Spleen (tissue), 11 donors: ENCODE data around the gene KIAA0319L. TPM values are rescaled to one million over a fixed set of nuclear protein-coding genes. Genes with fewer than 3 reads are reported as not detected.

Experiments
- DNase-seq: peaks from one replicate; pipeline ENCODE4 v3.0.0-alpha.2; 2020
- H3K27ac ChIP-seq, 8 donors: fragments of 200-600 bp; sonication (generic) in 7 of 8; 1 replicate in 4 of 8; 2 replicates in 4 of 8; pipeline versions ENCODE4 v1.5.0 to v1.8.0; 2016 to 2021; ENCODE audit warnings: inconsistent platforms in 4 of 8, mild to moderate bottlenecking in 4 of 8, moderate library complexity in 1 of 8
- H3K27me3 ChIP-seq, 7 donors: fragments of 200-600 bp; sonication (generic) in 6 of 7; replicated peaks in 1 of 7; 1 replicate in 4 of 7; 2 replicates in 3 of 7; pipeline versions ENCODE4 v1.5.0 to v1.8.0; 2016 to 2021; ENCODE audit warnings: inconsistent platforms in 3 of 7, mild to moderate bottlenecking in 1 of 7
- H3K36me3 ChIP-seq, 6 donors: fragments of 200-600 bp; sonication (generic) in 5 of 6; 1 replicate in 4 of 6; 2 replicates in 2 of 6; pipeline versions ENCODE4 v1.5.0 to v1.8.0; 2016 to 2021; ENCODE audit warnings: inconsistent platforms in 2 of 6
- H3K4me1 ChIP-seq, 6 donors: fragments of 200-600 bp; sonication (generic) in 5 of 6; 1 replicate in 3 of 6; 2 replicates in 3 of 6; pipeline versions ENCODE4 v1.5.0 to v1.8.0; 2016 to 2021; ENCODE audit warnings: inconsistent platforms in 3 of 6
- H3K4me3 ChIP-seq, 8 donors: fragments of 200-600 bp; sonication (generic) in 7 of 8; 1 replicate in 4 of 8; 2 replicates in 4 of 8; pipeline versions ENCODE4 v1.5.0 to v1.8.0; 2016 to 2021; ENCODE audit warnings: inconsistent platforms in 4 of 8, mild to moderate bottlenecking in 4 of 8, moderate library complexity in 2 of 8
- H3K9me3 ChIP-seq, 8 donors: fragments of 200-600 bp; sonication (generic) in 7 of 8; 1 replicate in 4 of 8; 2 replicates in 4 of 8; pipeline versions ENCODE4 v1.5.0 to v1.8.0; 2016 to 2021; ENCODE audit warnings: inconsistent platforms in 4 of 8
- POLR2A ChIP-seq, 3 donors: fragments of 450-650 bp; IDR thresholded peaks; one replicate each; pipeline ENCODE4 v1.5.1; 2017; ENCODE audit warnings: antibody characterized with exemption in 3 of 3, mild to moderate bottlenecking in 1 of 3
- POLR2AphosphoS5 ChIP-seq, 3 donors: sonication (generic); formaldehyde crosslinking; IDR thresholded peaks; one replicate each; pipeline ENCODE4 v1.5.1; 2017; ENCODE audit warnings: antibody characterized with exemption in 3 of 3
- WGBS, 5 donors: extraction: QIAGEN DNeasy Blood & Tissue Kit in 3 of 5; methylation state at CpG; one replicate each; pipeline versions ENCODE4 v1.1.5 to v1.1.7; 2013 to 2018; 5-methylcytosine and 5-hydroxymethylcytosine counted together
- intact Hi-C: fragments of 100-400 bp; cut with DNase I; formaldehyde crosslinking; loops from one replicate; pipeline ENCODE4 v1.15.0; 2023; ENCODE audit warnings: low total_unique reads
- polyA plus RNA-seq, 3 donors: library from polyadenylated mRNA; stranded (reverse); fragments of 200-250 nt; gene quantifications; one replicate each; pipeline ENCODE4 v1.2.1, GENCODE V29; 2013
- total RNA-seq, 7 donors: library from RNA; depleted of rRNA in 3 of 7; stranded (reverse); fragments of >200 nt in 3 of 7; fragmentation: NEBNext Ultra II Directional in 4 of 7; extraction: Animal tissue kit (Norgen Biotek cat#: 25700) in 4 of 7; gene quantifications; one replicate each; pipeline versions ENCODE4 v1.1.0 to v1.2.1, GENCODE V29; 2016 to 2021
- TF ChIP-seq, protein P1 (sequence below), 11 experiments: fragments of 200-600 bp in 7 of 11; fragments of 450-650 bp in 4 of 11; sonication (generic) in 4 of 11; IDR thresholded peaks in 8 of 11; conservative IDR thresholded peaks in 3 of 11; 1 replicate in 7 of 11; 2 replicates in 4 of 11; pipeline versions ENCODE4 v1.4.0 to v1.8.0; 2016 to 2021; ENCODE audit warnings: antibody characterized with exemption in 11 of 11, inconsistent platforms in 4 of 11, mild to moderate bottlenecking in 1 of 11
- donor health status: healthy with polysubstance abuse.
- donor health status: DM: no; HTN: no; CAD: no; lungs with moderate emphysema.
- donor health status: DM: no; HTN: no; CAD: no.
- donor health status: Bipolar disorder and iron deficiency.
- donor health status: healthy.
- donor health status: DM: no; HTN: no; CAD: no.
- donor health status: DM: yes; HTN: yes; CAD: no.

The KIAA0319L gene
- total and polyA plus RNA-seq, 10 donors: 10.5 to 103 (median 66.9) TPM

DNA sequence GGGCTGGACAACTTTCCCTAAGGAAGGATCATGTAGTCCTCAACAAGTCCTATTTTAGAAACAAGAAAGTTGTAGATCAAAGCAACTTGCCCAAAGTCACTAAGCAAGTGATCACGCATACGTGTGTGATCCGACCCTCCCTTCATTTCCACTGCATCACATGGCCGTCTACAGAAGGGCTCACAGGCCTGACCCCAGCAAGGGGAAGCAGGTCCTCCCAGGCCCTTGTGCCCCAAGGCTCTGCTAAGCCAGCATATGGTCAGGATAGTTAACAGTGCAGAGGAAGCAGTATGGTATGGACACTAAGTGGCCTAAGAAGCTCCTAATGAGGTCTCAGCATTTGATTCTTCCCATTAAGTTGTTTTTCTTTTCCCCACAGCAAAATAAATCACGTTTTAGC, 40.7 kb upstream of the KIAA0319L start:
- TF ChIP-seq POLR2A (IDR thresholded peaks at IDR 0.05): no peak
- TF ChIP-seq, protein P1, sequence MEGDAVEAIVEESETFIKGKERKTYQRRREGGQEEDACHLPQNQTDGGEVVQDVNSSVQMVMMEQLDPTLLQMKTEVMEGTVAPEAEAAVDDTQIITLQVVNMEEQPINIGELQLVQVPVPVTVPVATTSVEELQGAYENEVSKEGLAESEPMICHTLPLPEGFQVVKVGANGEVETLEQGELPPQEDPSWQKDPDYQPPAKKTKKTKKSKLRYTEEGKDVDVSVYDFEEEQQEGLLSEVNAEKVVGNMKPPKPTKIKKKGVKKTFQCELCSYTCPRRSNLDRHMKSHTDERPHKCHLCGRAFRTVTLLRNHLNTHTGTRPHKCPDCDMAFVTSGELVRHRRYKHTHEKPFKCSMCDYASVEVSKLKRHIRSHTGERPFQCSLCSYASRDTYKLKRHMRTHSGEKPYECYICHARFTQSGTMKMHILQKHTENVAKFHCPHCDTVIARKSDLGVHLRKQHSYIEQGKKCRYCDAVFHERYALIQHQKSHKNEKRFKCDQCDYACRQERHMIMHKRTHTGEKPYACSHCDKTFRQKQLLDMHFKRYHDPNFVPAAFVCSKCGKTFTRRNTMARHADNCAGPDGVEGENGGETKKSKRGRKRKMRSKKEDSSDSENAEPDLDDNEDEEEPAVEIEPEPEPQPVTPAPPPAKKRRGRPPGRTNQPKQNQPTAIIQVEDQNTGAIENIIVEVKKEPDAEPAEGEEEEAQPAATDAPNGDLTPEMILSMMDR (IDR thresholded peaks at IDR 0.05 in 8 of 11, conservative IDR thresholded peaks at IDR 0.05 in 3 of 11): no peak
- TF ChIP-seq POLR2AphosphoS5 (IDR thresholded peaks at IDR 0.05): peak in 2 of 3 donors; percentile 12 to 18
- H3K27me3 ChIP-seq: no peaks in the 10 kb centered on the region
- H3K36me3 ChIP-seq: peaks cover 0 to 74% (median 30%) of the 10 kb centered on the region in 6 donors
- intact Hi-C loops: no loop called here
- 86 to 93% (median 88%) methylated on average over 5 of the region's 5 CpGs for WGBS, 5 donors
- DNase-seq: no peak
- H3K27ac ChIP-seq: no peak overlapping the region
- no peak overlapping the region for H3K4me3 ChIP-seq
- peaks cover 3 to 13% (median 6%) of the 10 kb centered on the region in 6 donors for H3K4me1 ChIP-seq
- H3K9me3 ChIP-seq: no peaks in the 10 kb centered on the region

DNA sequence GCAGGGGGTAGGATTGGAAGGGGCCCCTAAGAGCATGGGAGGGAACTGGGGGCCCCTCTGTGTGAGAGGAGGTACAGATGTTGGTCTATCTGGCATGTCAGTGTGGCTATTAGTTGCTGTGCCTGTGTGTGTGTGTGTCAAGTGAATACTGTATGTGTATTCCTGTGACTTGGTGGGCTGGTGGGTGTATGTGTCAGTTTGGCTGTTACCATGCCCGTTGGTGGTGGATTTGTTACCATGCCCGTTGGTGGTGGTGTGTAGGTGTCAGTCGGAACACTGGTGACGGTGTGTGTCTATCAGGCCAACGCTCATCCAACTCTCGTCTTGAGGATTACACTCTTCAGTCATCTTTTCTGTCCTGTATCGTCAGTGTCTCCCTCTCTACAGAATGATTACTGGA, 38.5 kb upstream of the KIAA0319L start:
- no peaks in the 10 kb centered on the region for H3K27me3 ChIP-seq
- H3K27ac ChIP-seq: no peak overlapping the region
- H3K4me3 ChIP-seq: no peak overlapping the region
- no peaks in the 10 kb centered on the region for H3K9me3 ChIP-seq
- TF ChIP-seq, protein P1 (IDR thresholded peaks at IDR 0.05 in 8 of 11, conservative IDR thresholded peaks at IDR 0.05 in 3 of 11): no peak
- TF ChIP-seq POLR2AphosphoS5 (IDR thresholded peaks at IDR 0.05): peak in 2 of 3 donors; percentile 14 to 24
- WGBS, 5 donors: 94 to 99% (median 95%) methylated on average over 7 of the region's 7 CpGs
- H3K36me3 ChIP-seq: peaks cover 0 to 63% (median 11%) of the 10 kb centered on the region in 6 donors
- H3K4me1 ChIP-seq: peaks cover 3 to 16% (median 7%) of the 10 kb centered on the region in 6 donors
- DNase-seq: no peak
- intact Hi-C loops: no loop called here

DNA sequence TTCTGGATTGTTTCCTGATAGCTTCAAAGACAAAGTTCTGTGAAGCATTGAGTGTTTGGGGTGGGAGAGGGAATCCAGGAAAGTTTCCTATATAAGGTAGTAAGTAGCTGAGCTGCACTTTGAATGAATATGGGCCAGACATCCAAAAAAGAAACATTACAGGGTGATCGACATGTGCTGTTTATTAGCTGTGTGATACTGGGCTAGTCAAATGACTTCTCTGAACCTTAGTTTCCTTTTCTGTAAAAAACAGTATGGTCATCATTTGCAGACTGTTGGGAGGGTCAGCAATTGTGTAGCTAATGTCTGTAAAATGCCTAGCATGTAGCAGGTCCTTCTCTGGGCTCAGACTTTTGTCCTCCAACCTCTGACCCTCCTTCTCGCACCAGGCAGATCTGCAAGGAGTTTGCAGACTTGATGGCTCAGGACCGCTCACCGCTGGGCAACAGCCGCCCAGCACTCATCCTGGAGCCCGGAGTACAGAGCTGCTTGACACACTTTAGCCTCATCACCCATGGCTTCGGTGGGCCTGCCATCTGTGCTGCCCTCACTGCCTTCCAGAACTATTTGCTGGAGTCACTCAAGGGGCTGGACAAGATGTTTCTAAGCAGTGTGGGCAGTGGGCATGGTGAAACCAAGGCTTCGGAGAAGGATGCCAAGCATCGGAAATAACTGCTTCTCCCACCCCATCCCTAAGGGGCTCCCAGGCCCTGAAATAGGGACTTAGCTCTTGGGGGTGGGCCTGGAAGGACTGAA, 37.0 kb upstream of the KIAA0319L start:
- peak; percentile 48 for DNase-seq
- Histone ChIP-seq H3K36me3 (peaks cover 0 to 58% (median 3%) of the 10 kb centered on the region in 6 donors), H3K4me1 (peaks cover 3 to 16% (median 7%) of the 10 kb centered on the region in 6 donors), H3K27me3 (no peaks in the 10 kb centered on the region), H3K27ac (no peak overlapping the region), H3K9me3 (no peaks in the 10 kb centered on the region), H3K4me3 (no peak overlapping the region)
- intact Hi-C loops: no loop called here
- TF ChIP-seq, protein P1 (IDR thresholded peaks at IDR 0.05 in 8 of 11, conservative IDR thresholded peaks at IDR 0.05 in 3 of 11): no peak
- TF ChIP-seq POLR2AphosphoS5 (IDR thresholded peaks at IDR 0.05) (peak in 1 of 3 donors; percentile 43), POLR2A (IDR thresholded peaks at IDR 0.05) (no peak)
- 90 to 97% (median 93%) methylated on average over 7 to 9 of the region's 9 CpGs for WGBS, 5 donors

DNA sequence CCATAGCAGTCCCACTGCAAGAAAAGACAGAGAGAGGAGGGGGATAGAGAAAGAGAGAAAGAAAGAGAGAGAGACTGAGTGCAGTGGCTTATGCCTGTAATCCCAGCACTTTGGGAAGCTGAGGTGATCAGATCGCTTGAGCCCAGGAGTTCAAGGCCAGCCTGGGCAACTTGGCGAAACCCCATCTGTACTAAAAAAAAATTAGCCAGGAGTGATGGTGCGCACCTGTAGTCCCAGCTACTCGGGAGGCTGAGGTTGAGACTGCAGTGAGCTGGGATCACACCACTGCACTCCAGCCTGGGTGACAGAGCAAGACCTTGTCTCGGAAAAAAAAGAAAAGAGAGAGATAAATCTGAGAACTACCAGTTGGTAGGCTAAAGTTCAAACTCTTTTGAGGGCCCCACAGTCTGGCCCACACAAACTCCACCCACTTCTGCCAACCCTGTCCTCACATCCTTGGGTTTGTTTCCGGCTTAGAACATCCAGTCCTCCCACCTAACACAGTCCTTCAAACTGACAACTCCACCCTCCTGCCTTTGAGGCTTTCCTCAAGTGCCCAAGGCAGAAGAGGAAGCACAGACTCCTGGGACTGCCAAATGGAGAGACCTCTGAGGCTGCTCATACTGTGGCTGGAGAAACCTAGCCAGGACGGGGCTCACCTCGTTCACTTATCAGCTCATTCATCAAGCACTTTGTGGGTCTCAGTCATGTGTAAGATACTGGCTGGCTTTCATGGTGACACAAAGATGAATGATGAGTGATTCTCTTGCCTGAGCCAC, 36.0 kb upstream of the KIAA0319L start:
- Histone ChIP-seq H3K27ac (peak overlapping the region in 1 of 8 donors; percentile 0), H3K27me3 (no peaks in the 10 kb centered on the region), H3K4me3 (no peak overlapping the region), H3K9me3 (no peaks in the 10 kb centered on the region), H3K4me1 (peaks cover 3 to 16% (median 7%) of the 10 kb centered on the region in 6 donors), H3K36me3 (peaks cover 0 to 57% (median 3%) of the 10 kb centered on the region in 6 donors)
- TF ChIP-seq POLR2A (IDR thresholded peaks at IDR 0.05) (no peak), POLR2AphosphoS5 (IDR thresholded peaks at IDR 0.05) (peak in 1 of 3 donors; percentile 4)
- TF ChIP-seq, protein P1 (IDR thresholded peaks at IDR 0.05 in 8 of 11, conservative IDR thresholded peaks at IDR 0.05 in 3 of 11): no peak
- DNase-seq: no peak
- intact Hi-C loops: no loop called here
- WGBS, 5 donors: 53 to 66% (median 63%) methylated on average over 8 of the region's 8 CpGs
